Ishikawa (cell line): ENCODE measurements around the gene CDC123.

Source experiments
- CEBPB ChIP-seq: IDR thresholded peaks from 2 replicates; pipeline ENCODE4 v1.6.1; 2012
- CREB1 ChIP-seq: IDR thresholded peaks from 2 replicates; pipeline ENCODE4 v1.6.1; 2012; ENCODE audit warnings: low read depth
- EGR1 ChIP-seq: IDR thresholded peaks from 2 replicates; pipeline ENCODE4 v1.6.1; 2012
- EP300 ChIP-seq: IDR thresholded peaks from 2 replicates; pipeline ENCODE4 v1.6.1; 2012; ENCODE audit warnings: borderline replicate concordance
- FOXM1 ChIP-seq: IDR thresholded peaks from 2 replicates; pipeline ENCODE4 v1.6.1; 2012; ENCODE audit warnings: low read depth, borderline replicate concordance
- RAD21 ChIP-seq: IDR thresholded peaks from 2 replicates; pipeline ENCODE4 v1.6.1; 2012; ENCODE audit warnings: low read depth
- REST ChIP-seq: IDR thresholded peaks from 2 replicates; pipeline ENCODE4 v1.6.1; 2012; ENCODE audit warnings: low read depth, mild to moderate bottlenecking
- TAF1 ChIP-seq: IDR thresholded peaks from 2 replicates; pipeline ENCODE4 v1.6.1; 2012; ENCODE audit warnings: low read depth, mild to moderate bottlenecking
- TEAD4 ChIP-seq: IDR thresholded peaks from 2 replicates; pipeline ENCODE4 v1.6.1; 2012
- TF ChIP-seq, protein P1 (sequence below): IDR thresholded peaks from 2 replicates; pipeline ENCODE4 v1.6.1; 2012
- TF ChIP-seq, protein P2 (sequence below): IDR thresholded peaks from 2 replicates; pipeline ENCODE4 v1.6.1; 2012

GRCh38 chr10:12287772-12288171 is 91.8 kb downstream of the CDC123 start:
- TF ChIP-seq RAD21 (no peak), REST (no peak), EGR1 (no peak), CREB1 (no peak), FOXM1 (no peak), TEAD4 (no peak), EP300 (no peak), CEBPB (no peak), TAF1 (no peak)
- TF ChIP-seq, protein P1, sequence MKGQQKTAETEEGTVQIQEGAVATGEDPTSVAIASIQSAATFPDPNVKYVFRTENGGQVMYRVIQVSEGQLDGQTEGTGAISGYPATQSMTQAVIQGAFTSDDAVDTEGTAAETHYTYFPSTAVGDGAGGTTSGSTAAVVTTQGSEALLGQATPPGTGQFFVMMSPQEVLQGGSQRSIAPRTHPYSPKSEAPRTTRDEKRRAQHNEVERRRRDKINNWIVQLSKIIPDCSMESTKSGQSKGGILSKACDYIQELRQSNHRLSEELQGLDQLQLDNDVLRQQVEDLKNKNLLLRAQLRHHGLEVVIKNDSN: no peak
- TF ChIP-seq, protein P2, sequence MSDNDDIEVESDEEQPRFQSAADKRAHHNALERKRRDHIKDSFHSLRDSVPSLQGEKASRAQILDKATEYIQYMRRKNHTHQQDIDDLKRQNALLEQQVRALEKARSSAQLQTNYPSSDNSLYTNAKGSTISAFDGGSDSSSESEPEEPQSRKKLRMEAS: no peak
